ENCODE results near the gene ARL1.

The ARL1 gene
- long read RNA-seq, transcript ARL1-201 (6 exons, 3,241 nt) = major isoform, 180 of 212 reads
- long read RNA-seq, partial matches to known transcripts = 1 of 212 reads
- long read RNA-seq, other reads (novel, unspliced or antisense) = 29 of 212 reads

DNA sequence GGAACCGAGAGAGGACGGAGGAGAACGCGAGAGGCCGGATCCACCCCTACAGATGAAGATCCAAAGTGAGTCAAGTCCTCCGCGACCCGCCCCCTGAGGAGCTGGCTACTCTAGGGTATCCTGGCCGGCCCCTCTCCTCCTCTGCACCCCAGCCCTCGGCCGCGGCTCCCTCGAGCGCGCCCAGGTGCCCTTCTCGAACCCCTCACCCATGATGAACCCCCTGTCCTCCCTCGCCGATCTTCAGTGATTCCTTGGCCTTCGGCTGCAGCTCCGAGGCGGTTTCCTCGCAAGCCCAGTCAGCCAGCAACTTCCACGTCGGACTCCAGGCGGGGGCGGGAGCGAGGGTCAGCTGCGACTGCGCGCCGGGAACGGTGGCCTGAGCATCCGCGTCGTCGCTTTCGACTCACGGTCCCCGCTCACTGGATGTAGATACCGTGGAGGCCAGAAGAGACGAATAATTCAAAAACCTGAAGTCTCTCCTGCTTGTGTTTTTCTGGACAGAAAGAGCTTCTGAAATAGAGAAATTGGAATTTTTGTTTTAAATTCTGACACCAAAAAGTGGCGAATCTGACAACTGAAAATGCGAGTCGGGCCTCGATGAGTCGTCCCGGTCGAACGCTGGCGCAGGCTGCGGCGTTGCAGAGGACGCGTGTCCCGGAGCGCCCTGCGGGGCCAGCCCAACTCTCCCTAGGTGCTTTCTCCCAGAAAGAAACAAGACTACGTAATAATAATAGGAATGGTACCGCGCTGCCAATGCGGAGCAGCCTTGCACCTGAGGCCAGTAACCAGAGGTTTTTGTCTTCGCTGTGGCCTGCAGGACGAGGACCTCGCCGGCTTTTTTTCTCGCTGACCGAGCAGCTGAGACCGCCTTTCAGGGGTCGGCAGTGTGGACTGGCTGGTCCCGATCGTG is at the start of gene ARL1:
Gene ARL1, minus strand, starts transcription at position 337 of the 910 bp plus-strand sequence. Its CDS starts 127 bp downstream, at position 210.
- DNase-seq (ENCODE audit: low read depth in 1 of 2, low spot score in 1 of 2) = peak; percentile 44 to 89
- TF ChIP-seq GABPA (IDR thresholded peaks at IDR 0.05; ENCODE audit: low read depth) (no peak; the same call in none of the 2 replicates), SPI1 (IDR thresholded peaks at IDR 0.05; ENCODE audit: borderline replicate concordance, low read depth) (no peak), CTCF (IDR thresholded peaks at IDR 0.05; ENCODE audit: insufficient read depth, low read length) (no peak), POLR2AphosphoS5 (IDR thresholded peaks at IDR 0.05; ENCODE audit: low read depth) (peak; percentile 84), REST (IDR thresholded peaks at IDR 0.05; ENCODE audit: insufficient replicate concordance, low read depth) (peak; percentile 71)
- Histone ChIP-seq H3K27me3 (ENCODE audit: insufficient read depth, poor library complexity, severe bottlenecking) (no peaks in the 10 kb centered on the region), H3K27ac (replicated peaks) (peak within 1 kb of the TSS; percentile 100), H3K4me3 (replicated peaks; ENCODE audit: insufficient read depth, low read length) (peak within 1 kb of the TSS; percentile 78)

- peak in 1 of 2 experiments; percentile 58 for DNase-seq (ENCODE audit: low read depth in 1 of 2, low spot score in 1 of 2)
- Histone ChIP-seq H3K4me3 (replicated peaks; ENCODE audit: insufficient read depth, low read length) (no peak overlapping the region), H3K27me3 (ENCODE audit: insufficient read depth, poor library complexity, severe bottlenecking) (no peaks in the 10 kb centered on the region), H3K27ac (replicated peaks) (no peak overlapping the region)
- peak; percentile 74 for TF ChIP-seq SPI1 (IDR thresholded peaks at IDR 0.05; ENCODE audit: borderline replicate concordance, low read depth)
- peak; percentile 81 for TF ChIP-seq GABPA (IDR thresholded peaks at IDR 0.05; ENCODE audit: low read depth)
- TF ChIP-seq POLR2AphosphoS5 (IDR thresholded peaks at IDR 0.05; ENCODE audit: low read depth) = no peak
Measured at GRCh38 chr12:101455685-101456084, 48.1 kb upstream of the ARL1 start.

DNA sequence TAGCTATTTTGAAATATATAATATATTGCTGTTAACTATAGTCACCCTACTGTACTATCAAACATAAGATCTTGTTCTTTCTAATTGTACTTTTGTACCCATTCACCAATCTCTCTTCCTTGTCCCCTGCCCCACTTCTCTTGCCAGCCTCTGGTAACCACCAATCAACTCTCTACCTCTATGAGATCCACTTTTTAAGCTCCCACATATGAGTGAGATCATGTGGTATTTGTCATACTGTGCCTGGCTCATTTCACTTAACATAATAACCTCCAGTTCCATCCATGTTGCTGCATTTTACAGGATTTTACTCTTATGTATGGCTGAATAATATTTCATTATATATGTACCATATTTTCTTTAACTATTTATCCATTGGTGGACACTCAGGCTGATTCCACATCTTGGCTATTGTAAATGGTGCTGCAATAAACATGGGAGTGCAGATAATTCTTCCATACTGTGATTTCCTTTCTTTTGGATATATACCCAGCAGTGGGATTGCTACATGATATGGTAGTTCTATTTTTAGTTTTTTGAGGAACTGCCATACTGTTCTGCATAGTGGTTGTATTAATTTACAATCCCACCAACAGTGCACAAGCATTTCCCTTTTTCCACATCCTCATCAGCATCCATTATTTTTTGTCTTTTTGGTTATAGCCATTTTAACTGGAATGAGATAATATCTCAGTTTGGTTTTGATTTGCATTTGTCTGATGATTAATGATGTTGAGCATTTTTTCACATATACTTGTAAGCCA is 34.1 kb upstream of the ARL1 start:
- TF ChIP-seq SPI1 (IDR thresholded peaks at IDR 0.05; ENCODE audit: borderline replicate concordance, low read depth) (peak; percentile 89), GABPA (IDR thresholded peaks at IDR 0.05; ENCODE audit: low read depth) (no peak), CTCF (IDR thresholded peaks at IDR 0.05; ENCODE audit: insufficient read depth, low read length) (no peak)
- H3K27ac ChIP-seq (replicated peaks) = no peak overlapping the region
- no peak for DNase-seq (ENCODE audit: low read depth in 1 of 2, low spot score in 1 of 2)
- no peaks in the 10 kb centered on the region for H3K27me3 ChIP-seq (ENCODE audit: insufficient read depth, poor library complexity, severe bottlenecking)
- H3K4me3 ChIP-seq (replicated peaks; ENCODE audit: insufficient read depth, low read length) = no peak overlapping the region

DNA sequence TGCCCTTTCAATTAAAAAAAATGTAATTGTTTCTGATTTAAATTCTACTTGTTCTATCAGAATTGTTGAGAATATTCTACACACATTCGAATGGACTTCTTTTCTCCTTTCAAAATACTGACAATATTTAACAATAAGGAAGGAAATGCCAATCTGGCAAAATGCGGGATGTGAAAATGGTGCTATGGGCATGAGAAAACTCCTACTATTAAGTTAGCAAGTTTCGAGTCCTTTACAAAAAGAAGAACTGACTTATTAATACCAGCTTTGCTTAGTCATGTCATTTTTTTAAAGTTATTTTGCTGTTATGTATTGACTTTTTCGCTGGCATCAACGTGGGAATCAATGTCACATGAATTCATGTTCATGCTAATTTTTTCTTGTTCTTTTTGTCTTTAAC is 31.7 kb upstream of the ARL1 start:
- Histone ChIP-seq H3K4me3 (replicated peaks; ENCODE audit: insufficient read depth, low read length) (no peak overlapping the region), H3K27me3 (ENCODE audit: insufficient read depth, poor library complexity, severe bottlenecking) (no peaks in the 10 kb centered on the region), H3K27ac (replicated peaks) (no peak overlapping the region)
- no peak for DNase-seq (ENCODE audit: low read depth in 1 of 2, low spot score in 1 of 2)
- TF ChIP-seq SPI1 (IDR thresholded peaks at IDR 0.05; ENCODE audit: borderline replicate concordance, low read depth) (no peak), GABPA (IDR thresholded peaks at IDR 0.05; ENCODE audit: low read depth) (no peak), CTCF (IDR thresholded peaks at IDR 0.05; ENCODE audit: insufficient read depth, low read length) (no peak), POLR2AphosphoS5 (IDR thresholded peaks at IDR 0.05; ENCODE audit: low read depth) (no peak), REST (IDR thresholded peaks at IDR 0.05; ENCODE audit: insufficient replicate concordance, low read depth) (no peak)

Measured in HL-60 (cell line).